ENCODE measurements around the gene TMPRSS11D.

TMPRSS11D gene

GRCh38 chr4:67883902-67884301 is at the start of gene TMPRSS11D:
Gene TMPRSS11D (minus strand): TSS chr4:67884002. CDS start chr4:67883933, 69 bp downstream.
- TF ChIP-seq TEAD4 (IDR thresholded peaks at IDR 0.05) (no peak), MAX (IDR thresholded peaks at IDR 0.05) (no peak), REST (IDR thresholded peaks at IDR 0.05; ENCODE audit: low read depth) (no peak), CREB1 (IDR thresholded peaks at IDR 0.05; ENCODE audit: low read depth) (no peak), TAF1 (IDR thresholded peaks at IDR 0.05; ENCODE audit: low read depth) (no peak), EGR1 (IDR thresholded peaks at IDR 0.05) (no peak), CEBPB (IDR thresholded peaks at IDR 0.05) (no peak), ZBTB7A (IDR thresholded peaks at IDR 0.05; ENCODE audit: low read depth) (no peak)

- TF ChIP-seq NFIC (IDR thresholded peaks at IDR 0.05) (no peak), USF1 (IDR thresholded peaks at IDR 0.05) (no peak), EP300 (IDR thresholded peaks at IDR 0.05; ENCODE audit: borderline replicate concordance) (no peak), ZBTB7A (IDR thresholded peaks at IDR 0.05; ENCODE audit: low read depth) (no peak), YY1 (IDR thresholded peaks at IDR 0.05; ENCODE audit: low read depth) (no peak), RAD21 (IDR thresholded peaks at IDR 0.05; ENCODE audit: low read depth) (no peak), MAX (IDR thresholded peaks at IDR 0.05) (no peak), CEBPB (IDR thresholded peaks at IDR 0.05) (no peak), TEAD4 (IDR thresholded peaks at IDR 0.05) (no peak), CREB1 (IDR thresholded peaks at IDR 0.05; ENCODE audit: low read depth) (no peak), FOXM1 (IDR thresholded peaks at IDR 0.05; ENCODE audit: borderline replicate concordance, low read depth) (no peak), REST (IDR thresholded peaks at IDR 0.05; ENCODE audit: low read depth) (no peak), TCF12 (IDR thresholded peaks at IDR 0.05; ENCODE audit: low read depth) (no peak), EGR1 (IDR thresholded peaks at IDR 0.05) (no peak), TAF1 (IDR thresholded peaks at IDR 0.05; ENCODE audit: low read depth) (no peak)
Observed at GRCh38 chr4:67933038-67933437, 49.2 kb upstream of the TMPRSS11D start.

GRCh38 chr4:67931256-67931655 is 47.5 kb upstream of the TMPRSS11D start:
- no peak for TF ChIP-seq REST (IDR thresholded peaks at IDR 0.05; ENCODE audit: low read depth)

GRCh38 chr4:67929426-67929825 is 45.6 kb upstream of the TMPRSS11D start:
- TF ChIP-seq EGR1 (IDR thresholded peaks at IDR 0.05) (no peak), TCF12 (IDR thresholded peaks at IDR 0.05; ENCODE audit: low read depth) (no peak), CREB1 (IDR thresholded peaks at IDR 0.05; ENCODE audit: low read depth) (no peak), REST (IDR thresholded peaks at IDR 0.05; ENCODE audit: low read depth) (no peak), RAD21 (IDR thresholded peaks at IDR 0.05; ENCODE audit: low read depth) (no peak), TEAD4 (IDR thresholded peaks at IDR 0.05) (no peak), EP300 (IDR thresholded peaks at IDR 0.05; ENCODE audit: borderline replicate concordance) (no peak), MAX (IDR thresholded peaks at IDR 0.05) (no peak), ZBTB7A (IDR thresholded peaks at IDR 0.05; ENCODE audit: low read depth) (no peak)
